A172 (cell line): ENCODE data around the gene VBP1. TPM values are rescaled to one million over a fixed set of nuclear protein-coding genes. Genes with fewer than 3 reads are reported as not detected.
"Not testable (repeated sequence)": the region's sequence is repeated elsewhere in the genome, so short reads cannot be mapped to it uniquely, and the experiment has no call there.

Source experiments
- DNase-seq: peaks from one replicate; pipeline ENCODE4 v3.0.0-alpha.2; 2015; ENCODE audit warnings: low spot score
- total RNA-seq: library from RNA; depleted of rRNA; stranded (reverse); fragments of >200 nt; shearing (Covaris generic); gene quantifications from 2 replicates; pipeline ENCODE4 v1.2.3, GENCODE V29; 2014; rRNA removed

VBP1 gene
- total RNA-seq, 1 experiment from 2014 or later, result 312 TPM

DNA sequence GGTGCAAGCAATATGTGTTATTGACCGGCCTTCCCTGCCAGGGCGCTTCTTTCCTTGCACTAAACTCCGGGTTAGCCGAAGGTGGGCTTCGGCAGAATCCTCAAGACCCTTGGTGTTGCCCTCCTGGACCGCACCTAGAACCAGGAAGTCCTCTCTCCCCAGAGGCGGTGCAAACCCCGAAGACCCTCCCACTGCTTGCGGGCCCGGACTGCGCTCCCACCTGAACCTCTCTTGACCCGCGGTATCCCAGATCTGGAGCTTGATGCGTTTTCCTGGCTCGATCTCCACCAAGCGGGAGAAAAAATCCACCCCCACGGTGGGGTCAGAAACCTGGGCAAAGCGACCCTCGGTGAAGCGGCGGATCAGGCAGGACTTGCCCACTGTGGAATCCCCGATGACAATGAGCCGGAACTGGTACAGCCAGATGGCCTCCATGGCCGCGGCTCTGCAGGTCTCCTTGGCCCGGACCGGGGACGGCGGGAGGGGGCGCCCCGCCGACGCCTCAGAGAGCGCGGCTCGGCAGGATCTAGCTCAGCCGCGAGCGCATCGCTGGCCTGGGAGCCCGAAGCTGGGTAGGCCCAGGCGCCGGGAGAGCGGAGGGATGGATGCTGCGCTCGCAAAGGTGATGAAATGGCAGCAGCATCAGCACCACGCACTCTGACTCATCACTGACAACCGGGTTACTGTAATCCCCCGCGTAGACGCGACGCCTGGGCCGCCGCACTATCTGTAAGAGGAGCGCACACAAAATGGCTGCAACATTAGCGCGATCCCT is 47.8 kb downstream of the VBP1 start, which contains the start of gene RAB39B:
RAB39B (minus strand) TSS at position 638 of the 775 bp plus-strand sequence; CDS start at position 435, 203 bp downstream.
- peak; percentile 80 for DNase-seq

DNA sequence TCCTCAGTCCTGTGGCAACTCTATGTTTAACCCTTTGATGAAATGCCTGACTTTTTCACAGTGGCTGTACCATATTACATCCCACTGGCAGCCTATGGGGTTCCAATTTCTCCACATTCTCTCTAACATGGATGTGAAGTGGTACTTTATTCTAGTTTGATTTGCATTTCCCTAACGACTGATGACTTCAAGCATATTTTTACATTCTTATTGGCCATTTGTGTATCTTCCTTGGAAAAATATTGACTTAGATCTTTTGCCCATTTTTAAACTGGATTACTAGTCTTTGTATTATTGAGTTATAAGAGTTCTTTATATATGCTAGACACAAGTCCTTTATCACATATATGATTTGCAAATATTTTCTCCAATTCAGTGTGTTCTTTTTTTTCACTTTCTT is 50.2 kb downstream of the VBP1 start:
- no peak for DNase-seq

DNA sequence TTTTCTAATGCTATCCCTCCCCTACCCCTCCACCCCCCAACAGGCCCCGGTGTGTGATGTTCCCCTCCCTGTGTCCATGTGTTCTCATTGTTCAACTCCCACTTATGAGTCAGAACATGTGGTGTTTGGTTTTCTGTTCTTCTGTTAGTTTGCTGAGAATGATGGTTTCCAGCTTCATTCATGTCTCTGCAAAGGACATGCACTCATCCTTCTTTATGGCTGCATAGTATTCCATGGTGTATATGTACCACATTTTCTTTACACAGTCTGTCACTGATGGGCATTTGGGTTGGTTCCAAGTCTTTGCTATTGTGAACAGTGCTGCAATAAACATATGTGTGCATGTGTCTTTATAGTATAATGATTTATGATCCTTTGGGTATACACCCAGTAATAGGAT is 51.7 kb downstream of the VBP1 start:
- not testable (repeated sequence) for DNase-seq

DNA sequence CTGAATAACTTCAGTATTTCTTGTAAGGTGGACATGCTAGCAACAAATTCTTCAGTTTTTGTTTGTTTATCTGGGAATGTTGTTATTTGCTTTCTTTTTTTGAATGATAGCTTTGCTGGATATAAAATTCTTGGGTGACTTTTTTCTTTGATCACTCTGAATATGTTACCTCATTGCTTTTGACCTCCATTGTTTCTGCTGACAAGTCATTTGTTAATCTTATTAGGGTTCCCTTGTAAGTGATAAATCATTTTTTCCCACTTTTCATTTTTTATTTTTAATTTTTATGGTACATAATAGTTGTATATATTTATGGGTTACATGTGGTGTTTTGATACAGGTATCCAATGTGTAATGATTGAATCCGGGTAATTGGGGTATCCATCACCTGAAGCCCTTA is 54.7 kb downstream of the VBP1 start:
- no peak for DNase-seq

DNA sequence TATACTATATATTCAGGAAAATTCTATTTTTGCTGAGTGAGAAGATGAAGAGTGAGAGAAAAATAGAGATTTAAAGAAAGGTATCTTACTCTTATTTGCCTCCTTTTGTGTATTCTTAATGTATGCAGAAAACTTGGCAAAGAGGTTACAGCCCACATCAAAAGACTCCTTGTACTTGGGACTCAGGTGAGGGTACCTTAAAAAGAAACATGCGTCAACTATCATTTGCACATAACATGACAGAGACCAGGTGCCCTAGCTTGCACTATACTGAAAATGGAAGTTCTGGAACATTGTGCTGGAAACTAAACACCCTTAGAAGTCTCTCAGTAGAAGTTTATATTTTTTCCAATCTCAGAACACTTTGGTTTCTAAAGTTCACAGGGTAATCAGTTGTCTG is 63.6 kb downstream of the VBP1 start:
- no peak for DNase-seq

Other genes with a start within 250 kb of the VBP1 start
- gene F8, start 193.7 kb upstream of the VBP1 start, total RNA-seq, result 18.4 and 19.9 TPM in 2 replicates
- gene FUNDC2, start 189.6 kb upstream of the VBP1 start, total RNA-seq, result 98.9 and 102 TPM in 2 replicates
- gene CMC4, start 145.3 kb upstream of the VBP1 start, total RNA-seq, result 25.6 and 38.7 TPM in 2 replicates
- gene MTCP1, start 145.3 kb upstream of the VBP1 start, total RNA-seq, result 3.8 and 9.3 TPM in 2 replicates
- 20.9 and 29.6 TPM in 2 replicates for gene BRCC3, start 145.0 kb upstream of the VBP1 start, total RNA-seq
- 4.0 and 5.5 TPM in 2 replicates for gene RAB39B, start 48.0 kb downstream of the VBP1 start, total RNA-seq
- 2.6 and 4.8 TPM in 2 replicates for gene CLIC2, start 118.2 kb downstream of the VBP1 start, total RNA-seq
- gene F8A2, start 165.6 kb downstream of the VBP1 start, total RNA-seq, result not detected in 2 replicates
- gene F8A3, start 242.2 kb downstream of the VBP1 start, total RNA-seq, result 0.41 and 0.57 TPM in 2 replicates